H1 (cell line): ENCODE measurements around the gene MRPS35. TPM values are rescaled to one million over a fixed set of nuclear protein-coding genes. Genes with fewer than 3 reads are reported as not detected.

Experiments used
- CTCF ChIA-PET: fragments of 300-600 bp; sonication (Branson Sonifier 250); formaldehyde crosslinking; loops from one replicate; lab custom pipeline; 2021; ENCODE audit not compliant: partially characterized antibody; lab: Charles Lee
- POLR2A ChIA-PET: fragments of 300-600 bp; sonication (Branson Sonifier 250); formaldehyde crosslinking; loops from one replicate; lab custom pipeline; 2021; ENCODE audit warnings: inconsistent platforms; ENCODE audit not compliant: partially characterized antibody; lab: Charles Lee
- DNase-seq, 2 experiments: peaks; one replicate each; pipeline versions ENCODE4 v3.0.0 to v3.0.0-alpha.2; 2010 to 2022; ENCODE audit warnings: low spot score in 2 of 2, low read depth in 1 of 2, mixed read lengths in 1 of 2
- FAIRE-seq: peaks from 2 replicates; lab custom pipeline; 2011; peaks lifted over from hg19 to GRCh38; lab: Jason Lieb, UNC
- H2AFZ ChIP-seq: 2 replicates; pipeline ENCODE4 v1.8.1; 2012; ENCODE audit warnings: low read length, inconsistent platforms
- H2AK5ac ChIP-seq: 2 replicates; pipeline ENCODE4 v1.6.1; 2013; ENCODE audit warnings: low read depth, low read length
- H2BK120ac ChIP-seq: replicated peaks from 2 replicates; pipeline ENCODE3; 2013; ENCODE audit warnings: low read depth, low read length, inconsistent platforms
- H2BK12ac ChIP-seq: 2 replicates; pipeline ENCODE4 v1.6.1; 2013; ENCODE audit warnings: low read depth, low read length
- H2BK15ac ChIP-seq: 2 replicates; pipeline ENCODE4 v1.6.1; 2013; ENCODE audit warnings: low read length
- H2BK20ac ChIP-seq: 2 replicates; pipeline ENCODE4 v1.6.1; 2013; ENCODE audit warnings: low read length
- H2BK5ac ChIP-seq: 2 replicates; pipeline ENCODE4 v1.6.1; 2013; ENCODE audit warnings: low read depth, low read length
- H3K14ac ChIP-seq: 2 replicates; pipeline ENCODE4 v1.6.1; 2013; ENCODE audit warnings: inconsistent platforms; ENCODE audit not compliant: insufficient read length
- H3K18ac ChIP-seq: 2 replicates; pipeline ENCODE4 v1.6.1; 2013; ENCODE audit warnings: low read length; ENCODE audit errors: extremely low read depth
- H3K23ac ChIP-seq: 2 replicates; pipeline ENCODE4 v1.6.1; 2013; ENCODE audit warnings: inconsistent platforms; ENCODE audit not compliant: insufficient read length
- H3K23me2 ChIP-seq: 2 replicates; pipeline ENCODE4 v1.6.1; 2013; ENCODE audit warnings: low read depth, low read length
- H3K27ac ChIP-seq: 2 replicates; pipeline ENCODE4 v1.6.1; 2011; ENCODE audit warnings: low read depth, low read length, inconsistent platforms
- H3K27me3 ChIP-seq, 4 experiments: replicated peaks in 1 of 4; 1 replicate in 1 of 4; 2 replicates in 3 of 4; pipeline versions ENCODE4 v1.6.1 to v1.8.1; 2011 to 2013; ENCODE audit warnings: low read length in 3 of 4, mild to moderate bottlenecking in 3 of 4, inconsistent platforms in 2 of 4, mixed read lengths in 2 of 4, moderate library complexity in 1 of 4; ENCODE audit not compliant: control insufficient read depth in 3 of 4, insufficient read depth in 3 of 4; ENCODE audit errors: extremely low read depth in 1 of 4
- H3K36me3 ChIP-seq, 4 experiments: 2 replicates each; pipeline versions ENCODE4 v1.6.1 to v1.8.1; 2011 to 2013; ENCODE audit warnings: mild to moderate bottlenecking in 4 of 4, low read length in 3 of 4, moderate library complexity in 2 of 4, control low read depth in 1 of 4, inconsistent platforms in 1 of 4; ENCODE audit not compliant: insufficient read depth in 4 of 4, control insufficient read depth in 2 of 4
- H3K4ac ChIP-seq: replicated peaks from 2 replicates; pipeline ENCODE3; 2013; ENCODE audit warnings: low read length, low read depth, mixed read lengths, inconsistent platforms; ENCODE audit not compliant: insufficient read length
- H3K4me1 ChIP-seq, 4 experiments: replicated peaks in 1 of 4; 1 replicate in 1 of 4; 2 replicates in 3 of 4; pipeline versions ENCODE4 v1.6.1 to v1.8.1; 2011 to 2013; ENCODE audit warnings: low read length in 3 of 4, inconsistent platforms in 2 of 4, mixed read lengths in 1 of 4; ENCODE audit not compliant: insufficient read depth in 4 of 4, control insufficient read depth in 3 of 4
- H3K4me2 ChIP-seq, 2 experiments: 2 replicates each; pipeline versions ENCODE4 v1.6.1 to v1.8.1; 2011 to 2013; ENCODE audit warnings: low read depth in 2 of 2, low read length in 2 of 2, control low read depth in 1 of 2, inconsistent platforms in 1 of 2, mild to moderate bottlenecking in 1 of 2; ENCODE audit not compliant: insufficient read depth in 1 of 2
- H3K4me3 ChIP-seq, 4 experiments: fragments of 200-600, 300-600 bp in 1 of 4; sonication (generic), shearing (Covaris generic), sonication (Bioruptor Twin) in 1 of 4; 2 replicates each; pipeline versions ENCODE4 v1.5.1 to v1.8.1; 2011 to 2016; ENCODE audit warnings: low read length in 4 of 4, low read depth in 3 of 4, control low read depth in 2 of 4, inconsistent platforms in 2 of 4, mild to moderate bottlenecking in 2 of 4, mixed read lengths in 1 of 4, moderate library complexity in 1 of 4; ENCODE audit not compliant: insufficient read depth in 2 of 4; ENCODE audit errors: extremely low read depth in 1 of 4
- H3K56ac ChIP-seq: replicated peaks from 2 replicates; pipeline ENCODE3; 2013; ENCODE audit warnings: low read depth, mild to moderate bottlenecking, mixed read lengths, low read length, inconsistent platforms; ENCODE audit not compliant: insufficient read length
- H3K79me1 ChIP-seq: 2 replicates; pipeline ENCODE4 v1.6.1; 2013; ENCODE audit warnings: low read depth, low read length, control low read depth
- H3K79me2 ChIP-seq, 2 experiments: 2 replicates each; pipeline versions ENCODE4 v1.6.1 to v1.8.1; 2012 to 2013; ENCODE audit warnings: low read length in 2 of 2, mild to moderate bottlenecking in 2 of 2, inconsistent platforms in 1 of 2; ENCODE audit not compliant: insufficient read depth in 2 of 2, control insufficient read depth in 1 of 2
- H3K9ac ChIP-seq, 4 experiments: replicated peaks in 1 of 4; 1 replicate in 1 of 4; 2 replicates in 3 of 4; pipeline versions ENCODE4 v1.6.1 to v1.8.1; 2011 to 2013; ENCODE audit warnings: low read depth in 3 of 4, low read length in 3 of 4, control low read depth in 2 of 4, mild to moderate bottlenecking in 2 of 4, moderate library complexity in 2 of 4, inconsistent platforms in 1 of 4; ENCODE audit errors: extremely low read depth in 1 of 4
- H3K9me3 ChIP-seq, 2 experiments: 2 replicates each; pipeline versions ENCODE4 v1.6.1 to v1.8.1; 2012 to 2013; ENCODE audit warnings: mild to moderate bottlenecking in 2 of 2, moderate library complexity in 2 of 2, control low read depth in 1 of 2, inconsistent platforms in 1 of 2, low read depth in 1 of 2, low read length in 1 of 2, mixed read lengths in 1 of 2; ENCODE audit not compliant: insufficient read depth in 2 of 2
- H4K20me1 ChIP-seq, 2 experiments: replicated peaks in 1 of 2; 2 replicates each; pipeline versions ENCODE3 to v1.8.1; 2011 to 2013; ENCODE audit warnings: inconsistent platforms in 2 of 2, low read length in 2 of 2, mild to moderate bottlenecking in 1 of 2; ENCODE audit not compliant: insufficient read depth in 2 of 2, control insufficient read depth in 1 of 2
- H4K5ac ChIP-seq: 2 replicates; pipeline ENCODE4 v1.6.1; 2013; ENCODE audit warnings: low read length, low read depth, mixed read lengths, inconsistent platforms; ENCODE audit not compliant: insufficient read length
- H4K8ac ChIP-seq: 2 replicates; pipeline ENCODE4 v1.8.0; 2013; ENCODE audit warnings: mild to moderate bottlenecking, moderate library complexity, low read length, inconsistent platforms; ENCODE audit not compliant: insufficient read depth; ENCODE audit errors: extremely low read depth
- H4K91ac ChIP-seq: replicated peaks from 2 replicates; pipeline ENCODE3; 2013; ENCODE audit warnings: low read length, mixed read lengths, inconsistent platforms; ENCODE audit not compliant: insufficient read length
- CEBPB ChIP-seq: IDR thresholded peaks from 2 replicates; pipeline ENCODE4 v1.6.1; 2012; ENCODE audit warnings: low read depth, low read length
- HDAC6 ChIP-seq: IDR thresholded peaks from one replicate; pipeline ENCODE4 v1.7.1; 2012; ENCODE audit warnings: low read depth, mild to moderate bottlenecking, inconsistent platforms, low read length, moderate library complexity
- JUN ChIP-seq: IDR thresholded peaks from 2 replicates; pipeline ENCODE4 v1.6.1; 2011; ENCODE audit warnings: low read depth, mild to moderate bottlenecking, improper control_type of control experiment, low read length
- POLR2AphosphoS5 ChIP-seq: IDR thresholded peaks from 2 replicates; pipeline ENCODE4 v1.6.1; 2011; ENCODE audit warnings: low read depth, low read length
- RNF2 ChIP-seq: fragments of 200-900, 300-1000 bp; sonication (generic); IDR thresholded peaks from 2 replicates; pipeline ENCODE4 v1.7.1; 2016; ENCODE audit warnings: borderline replicate concordance, low read depth, mild to moderate bottlenecking, antibody characterized with exemption, low read length; ENCODE audit not compliant: poor library complexity, severe bottlenecking; ENCODE audit errors: missing control alignments
- SIRT6 ChIP-seq: IDR thresholded peaks from one replicate; pipeline ENCODE4 v1.7.1; 2012; ENCODE audit warnings: low read length, inconsistent platforms
- TAF7 ChIP-seq: optimal IDR thresholded peaks from 2 replicates; pipeline ENCODE3; 2011; ENCODE audit warnings: low read depth, mild to moderate bottlenecking, inconsistent platforms, low read length, moderate library complexity, borderline replicate concordance
- TBP ChIP-seq: IDR thresholded peaks from 2 replicates; pipeline ENCODE4 v1.6.1; 2011; ENCODE audit warnings: low read depth, low read length, improper control_type of control experiment
- ZNF274 ChIP-seq: IDR thresholded peaks from 2 replicates; pipeline ENCODE4 v1.7.0; 2012; ENCODE audit warnings: low read length, borderline replicate concordance; ENCODE audit errors: extremely low read depth
- WGBS, 2 experiments: shearing (Covaris generic) in 1 of 2; methylation state at CpG; one replicate each; pipeline versions ENCODE4 v1.1.6 to v1.1.7; 2013 to 2015; ENCODE audit warnings: low lambda C conversion rate in 2 of 2, mixed read lengths in 2 of 2, inconsistent platforms in 1 of 2, low coverage in 1 of 2, missing lambda C conversion rate in 1 of 2; ENCODE audit not compliant: insufficient replicate concordance in 2 of 2, insufficient coverage in 1 of 2, insufficient read length in 1 of 2; ENCODE audit errors: extremely low coverage in 1 of 2, missing lambda C conversion rate in 1 of 2; 5-methylcytosine and 5-hydroxymethylcytosine counted together
- polyA plus RNA-seq, 7 experiments: library from polyadenylated mRNA; depleted of rRNA in 3 of 7; stranded (reverse) in 5 of 7; unstranded in 2 of 7; fragments of >200 nt in 5 of 7; fragments of 200-250 nt in 2 of 7; gene quantifications; 1 replicate in 5 of 7; 2 replicates in 1 of 7; 4 replicates in 1 of 7; pipeline versions ENCODE4 v1.2.1 to v1.2.3, GENCODE V29; 2011 to 2013; ENCODE audit warnings: missing spikeins in 2 of 7, mixed read lengths in 2 of 7
- total RNA-seq: library from RNA; stranded (reverse); fragmentation: NEBNext Ultra II Directional; extraction: Animal tissue kit (Norgen Biotek cat#: 25700); gene quantifications from 2 replicates; pipeline ENCODE4 v1.2.1, GENCODE V29; 2021
- TF ChIP-seq, protein P1 (sequence below): IDR thresholded peaks from 2 replicates; pipeline ENCODE4 v1.6.1; 2011; ENCODE audit warnings: low read depth, mild to moderate bottlenecking, low read length; ENCODE audit not compliant: insufficient read depth
- TF ChIP-seq, protein P2 (sequence below): IDR thresholded peaks from 2 replicates; pipeline ENCODE4 v1.6.1; 2012; ENCODE audit warnings: inconsistent platforms
- TF ChIP-seq, protein P3 (sequence below): IDR thresholded peaks from 2 replicates; pipeline ENCODE4 v1.6.1; 2011; ENCODE audit warnings: low read length, improper control_type of control experiment

The MRPS35 gene
- total and polyA plus RNA-seq, 2 of the 8 experiments (the other 6 are each of a cell fraction or from before 2014, with no cell fraction given), result 26.8 to 47.9 TPM

DNA sequence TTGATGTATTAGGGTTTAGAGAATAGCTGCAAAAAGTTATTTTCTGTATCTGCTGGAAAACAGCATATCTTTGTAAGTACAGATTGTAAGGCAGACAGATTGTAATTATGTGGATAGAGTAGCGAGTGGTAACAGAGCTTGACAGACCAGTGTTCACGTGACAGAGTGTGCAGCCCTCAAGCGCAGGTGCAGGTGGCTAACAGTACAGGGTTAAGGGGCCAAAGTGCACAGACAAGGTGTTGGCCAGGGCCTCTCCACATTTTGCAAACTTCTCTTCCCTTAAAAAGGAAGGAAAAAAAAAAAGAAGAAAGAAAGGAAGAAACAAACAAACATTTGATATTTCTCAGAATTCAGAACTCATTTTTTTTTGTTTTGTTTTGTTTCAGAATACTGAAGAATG lies 44.2 kb downstream of the MRPS35 start:
- POLR2A ChIA-PET, result interaction anchor here (0.7 kb wide), 1 partner anchor 44 kb away, joined by 3 read pairs; the partner anchor contains the start of gene MRPS35
- no peaks in the 10 kb centered on the region for H3K79me2 ChIP-seq
- 85% methylated on average over 3 of the region's 3 CpGs; no CpG with 5 or more reads in 1 of the 2 experiments for WGBS, 2 experiments
- H4K5ac ChIP-seq, result no peak overlapping the region
- H2BK20ac ChIP-seq, result no peak overlapping the region
- H3K23ac ChIP-seq, result no peak overlapping the region
- no peak overlapping the region for H2BK120ac ChIP-seq
- no peak for DNase-seq
- no peak overlapping the region for H3K14ac ChIP-seq
- H3K56ac ChIP-seq, result no peak overlapping the region
- H3K79me1 ChIP-seq, result no peaks in the 10 kb centered on the region
- no peak overlapping the region for H3K27ac ChIP-seq
- no peak overlapping the region for H3K4me2 ChIP-seq
- no peak overlapping the region for H3K4me3 ChIP-seq
- H3K4me1 ChIP-seq, result peaks cover 0 to 2% (median 0%) of the 10 kb centered on the region in 4 experiments; a peak in 2 of 7 replicates
- CTCF ChIA-PET, result interaction anchor here (0.7 to 2.0 kb wide), 4 partner anchors 9 to 60 kb away, joined by 3 to 8 read pairs (median 4); partner anchors contain the start of genes KLHL42 and MANSC4
- H2AFZ ChIP-seq, result no peak overlapping the region
- H3K27me3 ChIP-seq, result no peaks in the 10 kb centered on the region
- FAIRE-seq, result no peak
- no peak overlapping the region for H4K91ac ChIP-seq
- H2BK12ac ChIP-seq, result no peak overlapping the region
- peaks cover 0 to 16% (median 6%) of the 10 kb centered on the region in 4 experiments; a peak in 5 of 8 replicates for H3K36me3 ChIP-seq
- H3K18ac ChIP-seq, result no peak overlapping the region
- no peaks in the 10 kb centered on the region for H3K9me3 ChIP-seq
- no peaks in the 10 kb centered on the region for H3K23me2 ChIP-seq
- H4K8ac ChIP-seq, result no peak overlapping the region
- H3K9ac ChIP-seq, result no peak overlapping the region
- H2BK5ac ChIP-seq, result 0 out of 2 replicates have a peak overlapping the region, but pooled peaks have one; percentile 56
- H3K4ac ChIP-seq, result no peak overlapping the region
- H2BK15ac ChIP-seq, result no peak overlapping the region
- H4K20me1 ChIP-seq, result no peaks in the 10 kb centered on the region
- H2AK5ac ChIP-seq, result no peak overlapping the region
- no peak for TF ChIP-seq CEBPB
- TF ChIP-seq POLR2AphosphoS5, result no peak
- no peak for TF ChIP-seq JUN
- TF ChIP-seq RNF2, result no peak
- no peak for TF ChIP-seq ZNF274
- TF ChIP-seq, protein P1, sequence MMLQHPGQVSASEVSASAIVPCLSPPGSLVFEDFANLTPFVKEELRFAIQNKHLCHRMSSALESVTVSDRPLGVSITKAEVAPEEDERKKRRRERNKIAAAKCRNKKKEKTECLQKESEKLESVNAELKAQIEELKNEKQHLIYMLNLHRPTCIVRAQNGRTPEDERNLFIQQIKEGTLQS, result no peak
- TF ChIP-seq, protein P2, sequence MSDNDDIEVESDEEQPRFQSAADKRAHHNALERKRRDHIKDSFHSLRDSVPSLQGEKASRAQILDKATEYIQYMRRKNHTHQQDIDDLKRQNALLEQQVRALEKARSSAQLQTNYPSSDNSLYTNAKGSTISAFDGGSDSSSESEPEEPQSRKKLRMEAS, result no peak
- TF ChIP-seq TAF7, result no peak
- TF ChIP-seq, protein P3, sequence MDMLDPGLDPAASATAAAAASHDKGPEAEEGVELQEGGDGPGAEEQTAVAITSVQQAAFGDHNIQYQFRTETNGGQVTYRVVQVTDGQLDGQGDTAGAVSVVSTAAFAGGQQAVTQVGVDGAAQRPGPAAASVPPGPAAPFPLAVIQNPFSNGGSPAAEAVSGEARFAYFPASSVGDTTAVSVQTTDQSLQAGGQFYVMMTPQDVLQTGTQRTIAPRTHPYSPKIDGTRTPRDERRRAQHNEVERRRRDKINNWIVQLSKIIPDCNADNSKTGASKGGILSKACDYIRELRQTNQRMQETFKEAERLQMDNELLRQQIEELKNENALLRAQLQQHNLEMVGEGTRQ, result no peak
- TF ChIP-seq TBP, result no peak
- no peak for TF ChIP-seq HDAC6
- TF ChIP-seq SIRT6, result no peak
